GM12875 (cell line): Measurements from ENCODE around the gene SEMA6B.

Experiments
- H3K4me3 ChIP-seq: one replicate; pipeline ENCODE4 v1.5.1; 2011; ENCODE audit warnings: low read depth, low read length, control low read depth
- CTCF ChIP-seq: IDR thresholded peaks from 2 replicates; pipeline ENCODE4 v1.5.1; 2011; ENCODE audit warnings: low read depth, mild to moderate bottlenecking, control low read depth, inconsistent platforms, low read length, moderate library complexity, borderline replicate concordance; ENCODE audit not compliant: insufficient read depth

The SEMA6B gene

GRCh38 chr19:4587527-4587926 lies 28.0 kb upstream of the SEMA6B start:
- TF ChIP-seq CTCF: no peak
- H3K4me3 ChIP-seq: no peak overlapping the region

- no peak for TF ChIP-seq CTCF
- no peak overlapping the region for H3K4me3 ChIP-seq
Observed at GRCh38 chr19:4586691-4587090, 27.2 kb upstream of the SEMA6B start.

GRCh38 chr19:4586245-4586644 lies 26.8 kb upstream of the SEMA6B start:
- H3K4me3 ChIP-seq: no peak overlapping the region
- TF ChIP-seq CTCF: no peak

GRCh38 chr19:4585556-4585955 lies 26.1 kb upstream of the SEMA6B start:
- H3K4me3 ChIP-seq: no peak overlapping the region
- no peak for TF ChIP-seq CTCF

- H3K4me3 ChIP-seq: no peak overlapping the region
- no peak for TF ChIP-seq CTCF
Observed at GRCh38 chr19:4584670-4585460, 25.4 kb upstream of the SEMA6B start.

- H3K4me3 ChIP-seq: no peak overlapping the region
- TF ChIP-seq CTCF: no peak
Observed at GRCh38 chr19:4583961-4584669, 24.6 kb upstream of the SEMA6B start.

- TF ChIP-seq CTCF: no peak
- H3K4me3 ChIP-seq: no peak overlapping the region
Observed at GRCh38 chr19:4582980-4583842, 23.7 kb upstream of the SEMA6B start.
